ENCODE data around the gene LEPROT.
"Not testable (repeated sequence)": the region's sequence is repeated elsewhere in the genome, so short reads cannot be mapped to it uniquely, and the experiment has no call there.

The LEPROT gene

DNA sequence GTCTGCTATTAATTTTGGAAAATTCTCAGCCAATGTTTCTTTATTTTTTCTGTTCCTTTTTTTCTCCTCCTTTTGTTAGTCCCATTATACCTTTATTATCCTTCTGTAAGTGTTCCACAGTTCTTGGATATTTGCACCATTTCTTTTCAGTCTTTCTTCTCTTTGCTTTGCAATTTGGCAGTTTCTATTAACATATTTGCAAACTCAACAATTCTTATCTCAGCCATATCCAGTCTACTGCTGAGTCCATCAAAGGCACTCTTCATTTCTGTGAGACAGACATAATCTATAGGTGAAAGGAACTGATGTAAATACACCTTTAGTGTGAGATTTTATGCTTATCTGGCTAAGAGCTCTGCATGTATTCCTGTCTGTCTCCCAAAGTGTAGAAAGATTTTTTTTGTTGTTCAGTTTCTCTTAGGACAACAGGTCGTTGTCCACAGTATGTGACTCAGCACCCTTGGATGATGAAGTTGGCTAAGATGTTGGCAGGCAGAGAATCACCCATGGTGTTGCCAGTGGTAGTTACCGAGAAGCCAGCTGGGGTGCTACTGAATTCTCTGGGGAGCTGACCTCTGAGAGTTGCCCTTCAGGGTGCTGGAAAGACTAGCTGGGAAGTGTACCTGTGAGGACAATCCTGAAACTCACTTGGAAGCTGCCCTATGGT, 38.4 kb downstream of the LEPROT start:
- Histone ChIP-seq H3K4me1 (no peaks in the 10 kb centered on the region), H3K27ac (no peak overlapping the region), H3K4me3 (ENCODE audit: low read depth, low read length) (no peak overlapping the region), H3K27me3 (ENCODE audit: control insufficient read depth, insufficient read depth, low read length) (no peaks in the 10 kb centered on the region), H3K36me3 (ENCODE audit: control insufficient read depth, insufficient read depth, low read length) (no peaks in the 10 kb centered on the region), H3K9ac (no peak overlapping the region), H3K79me2 (no peaks in the 10 kb centered on the region), H3K4me2 (ENCODE audit: low read length) (no peak overlapping the region), H3K9me3 (ENCODE audit: control insufficient read depth, low read length) (no peaks in the 10 kb centered on the region), H2AFZ (no peak overlapping the region)
- TF ChIP-seq, protein P1, sequence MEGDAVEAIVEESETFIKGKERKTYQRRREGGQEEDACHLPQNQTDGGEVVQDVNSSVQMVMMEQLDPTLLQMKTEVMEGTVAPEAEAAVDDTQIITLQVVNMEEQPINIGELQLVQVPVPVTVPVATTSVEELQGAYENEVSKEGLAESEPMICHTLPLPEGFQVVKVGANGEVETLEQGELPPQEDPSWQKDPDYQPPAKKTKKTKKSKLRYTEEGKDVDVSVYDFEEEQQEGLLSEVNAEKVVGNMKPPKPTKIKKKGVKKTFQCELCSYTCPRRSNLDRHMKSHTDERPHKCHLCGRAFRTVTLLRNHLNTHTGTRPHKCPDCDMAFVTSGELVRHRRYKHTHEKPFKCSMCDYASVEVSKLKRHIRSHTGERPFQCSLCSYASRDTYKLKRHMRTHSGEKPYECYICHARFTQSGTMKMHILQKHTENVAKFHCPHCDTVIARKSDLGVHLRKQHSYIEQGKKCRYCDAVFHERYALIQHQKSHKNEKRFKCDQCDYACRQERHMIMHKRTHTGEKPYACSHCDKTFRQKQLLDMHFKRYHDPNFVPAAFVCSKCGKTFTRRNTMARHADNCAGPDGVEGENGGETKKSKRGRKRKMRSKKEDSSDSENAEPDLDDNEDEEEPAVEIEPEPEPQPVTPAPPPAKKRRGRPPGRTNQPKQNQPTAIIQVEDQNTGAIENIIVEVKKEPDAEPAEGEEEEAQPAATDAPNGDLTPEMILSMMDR (IDR thresholded peaks at IDR 0.05): no peak

DNA sequence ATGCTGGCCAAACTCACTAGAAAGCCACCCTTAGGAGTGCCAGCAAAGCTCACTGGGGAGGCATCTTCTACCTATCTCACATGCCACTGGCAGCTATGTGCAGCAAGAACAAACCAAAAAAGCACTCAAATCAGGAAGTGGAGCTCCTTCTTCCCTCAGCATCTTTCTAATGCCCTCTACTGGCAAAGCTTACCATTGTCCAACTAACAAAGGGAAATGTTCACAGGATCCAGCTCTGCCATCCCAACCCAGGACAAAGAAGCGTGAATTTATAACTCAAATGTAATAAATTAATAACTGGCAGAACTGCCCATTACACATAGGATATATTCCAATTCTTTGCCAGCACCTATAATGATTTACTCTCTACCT, 38.9 kb downstream of the LEPROT start:
- Histone ChIP-seq H3K27ac (no peak overlapping the region), H3K4me2 (ENCODE audit: low read length) (no peak overlapping the region), H3K9ac (no peak overlapping the region), H3K4me1 (no peaks in the 10 kb centered on the region), H3K9me3 (ENCODE audit: control insufficient read depth, low read length) (no peaks in the 10 kb centered on the region), H3K27me3 (ENCODE audit: control insufficient read depth, insufficient read depth, low read length) (no peaks in the 10 kb centered on the region), H3K36me3 (ENCODE audit: control insufficient read depth, insufficient read depth, low read length) (no peaks in the 10 kb centered on the region), H2AFZ (no peak overlapping the region), H3K79me2 (no peaks in the 10 kb centered on the region), H3K4me3 (ENCODE audit: low read depth, low read length) (no peak overlapping the region)
- TF ChIP-seq, protein P1 (IDR thresholded peaks at IDR 0.05): peak; percentile 25

DNA sequence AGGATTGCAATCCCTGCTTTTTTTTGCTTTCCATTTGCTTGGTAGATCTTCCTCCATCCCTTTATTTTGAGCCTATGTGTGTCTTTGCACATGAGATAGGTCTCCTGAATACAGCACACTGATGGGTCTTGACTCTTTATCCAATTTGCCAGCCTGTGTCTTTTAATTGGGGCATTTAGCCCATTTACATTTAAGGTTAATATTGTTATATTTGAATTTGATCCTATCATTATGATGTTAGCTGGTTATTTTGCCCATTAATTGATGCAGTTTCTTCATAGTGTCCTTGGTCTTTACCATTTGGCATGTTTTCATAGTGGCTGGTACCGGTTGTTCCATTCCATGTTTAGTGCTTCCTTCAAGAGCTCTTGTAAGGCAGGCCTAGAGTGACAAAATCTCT, 45.4 kb downstream of the LEPROT start:
- not testable (repeated sequence) for H3K27me3 ChIP-seq (ENCODE audit: control insufficient read depth, insufficient read depth, low read length); H3K4me2 ChIP-seq (ENCODE audit: low read length); H3K36me3 ChIP-seq (ENCODE audit: control insufficient read depth, insufficient read depth, low read length); H3K79me2 ChIP-seq; H2AFZ ChIP-seq; H3K27ac ChIP-seq; H3K9ac ChIP-seq; H3K4me3 ChIP-seq (ENCODE audit: low read depth, low read length); H3K4me1 ChIP-seq; H3K9me3 ChIP-seq (ENCODE audit: control insufficient read depth, low read length)

DNA sequence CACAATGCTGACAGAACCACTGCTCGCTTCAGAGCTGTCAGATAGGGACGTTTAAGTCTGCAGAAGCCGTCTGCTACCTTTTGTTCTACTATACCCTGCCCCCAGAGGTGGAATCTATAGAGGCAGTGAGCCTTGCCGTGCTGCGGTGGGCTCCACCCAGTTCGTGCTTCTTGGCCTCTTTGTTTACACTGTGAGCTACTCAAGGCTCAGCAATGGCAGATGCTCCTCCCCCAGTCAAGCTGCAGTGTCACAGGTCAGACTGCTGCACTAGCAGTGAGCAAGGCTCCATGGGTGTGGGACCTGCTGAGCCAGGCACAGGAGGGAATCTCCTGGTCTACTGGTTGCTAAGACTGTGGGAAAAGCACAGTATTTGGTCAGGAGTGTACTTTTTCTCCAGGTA, 47.1 kb downstream of the LEPROT start:
- Histone ChIP-seq H3K9me3 (ENCODE audit: control insufficient read depth, low read length) (no peaks in the 10 kb centered on the region), H3K4me1 (no peaks in the 10 kb centered on the region), H3K4me3 (ENCODE audit: low read depth, low read length) (no peak overlapping the region), H3K4me2 (ENCODE audit: low read length) (no peak overlapping the region), H3K79me2 (no peaks in the 10 kb centered on the region), H2AFZ (no peak overlapping the region), H3K27me3 (ENCODE audit: control insufficient read depth, insufficient read depth, low read length) (no peaks in the 10 kb centered on the region), H3K27ac (no peak overlapping the region), H3K9ac (no peak overlapping the region), H3K36me3 (ENCODE audit: control insufficient read depth, insufficient read depth, low read length) (no peaks in the 10 kb centered on the region)
- TF ChIP-seq, protein P1 (IDR thresholded peaks at IDR 0.05): no peak

DNA sequence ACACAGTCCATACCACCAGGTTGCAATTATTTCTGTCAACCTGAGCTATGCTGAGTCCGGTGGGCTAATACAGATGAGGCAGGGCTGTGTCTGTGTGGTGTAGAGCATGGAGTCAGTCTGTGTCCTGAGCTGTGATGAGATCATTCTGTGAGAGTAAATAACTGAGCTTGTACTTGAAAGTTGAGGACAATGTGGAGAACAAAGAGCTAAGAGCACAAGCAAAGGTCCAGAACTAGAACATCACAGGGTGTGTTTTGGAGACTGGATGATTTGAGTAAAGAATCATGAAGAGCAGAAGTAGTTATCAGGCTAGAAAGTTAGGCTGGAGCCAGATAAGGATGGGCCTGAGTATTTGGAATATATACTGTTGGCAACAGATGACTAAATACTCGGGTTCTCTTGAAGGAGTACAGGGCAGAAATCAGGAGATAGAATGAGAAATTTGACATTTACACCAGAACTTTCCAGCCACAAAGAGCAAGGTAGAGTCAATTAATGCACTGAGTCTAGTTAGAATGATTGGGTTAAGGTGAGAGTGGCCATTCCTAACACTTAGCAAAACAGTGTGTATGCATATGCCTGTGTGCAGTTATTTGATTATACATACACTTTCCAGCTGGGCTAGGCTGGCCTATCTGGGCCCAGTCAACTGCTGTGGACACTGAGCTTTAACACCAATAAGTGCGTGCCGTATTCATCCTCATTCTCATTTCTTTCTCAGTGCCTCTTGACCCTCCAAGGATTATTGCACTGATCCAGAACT, 48.8 kb downstream of the LEPROT start:
- H3K27ac ChIP-seq: no peak overlapping the region
- H3K27me3 ChIP-seq (ENCODE audit: control insufficient read depth, insufficient read depth, low read length): no peaks in the 10 kb centered on the region
- H3K4me2 ChIP-seq (ENCODE audit: low read length): no peak overlapping the region
- H3K4me1 ChIP-seq: no peaks in the 10 kb centered on the region
- H3K4me3 ChIP-seq (ENCODE audit: low read depth, low read length): no peak overlapping the region
- H2AFZ ChIP-seq: no peak overlapping the region
- TF ChIP-seq, protein P1 (IDR thresholded peaks at IDR 0.05): no peak
- H3K9me3 ChIP-seq (ENCODE audit: control insufficient read depth, low read length): no peaks in the 10 kb centered on the region
- H3K36me3 ChIP-seq (ENCODE audit: control insufficient read depth, insufficient read depth, low read length): no peaks in the 10 kb centered on the region
- no peaks in the 10 kb centered on the region for H3K79me2 ChIP-seq
- H3K9ac ChIP-seq: no peak overlapping the region
